Measurements from ENCODE around the gene NFYC. TPM values are rescaled to one million over a fixed set of nuclear protein-coding genes. Genes with fewer than 3 reads are reported as not detected.

The NFYC gene
- total RNA-seq, 1 experiment from 2014 or later: 63.3 TPM

- intact Hi-C loops (cut with micrococcal nuclease): no loop called here
- peak overlapping the region; percentile 80 for H3K4me2 ChIP-seq (ENCODE audit: low read length)
- H3K36me3 ChIP-seq (ENCODE audit: control insufficient read depth in 1 of 2, insufficient read depth in 2 of 2, low read length in 2 of 2): no peaks in the 10 kb centered on the region
- no TSS peak for BruUV-seq (replicated peaks)
- H3K79me2 ChIP-seq (ENCODE audit: insufficient read depth, low read length): 0 out of 2 replicates have a peak, but pooled peaks cover 7% of the 10 kb centered on the region
- H3K4me1 ChIP-seq (ENCODE audit: control insufficient read depth in 1 of 2, insufficient read depth in 2 of 2, low read length in 2 of 2): peaks cover 11 to 44% of the 10 kb centered on the region in 2 experiments
- H3K4me3 ChIP-seq (replicated peaks in 1 of 2; ENCODE audit: low read depth in 1 of 2, low read length in 2 of 2): peak overlapping the region in 1 of 2 experiments; percentile 50; a peak in 2 of 4 replicates
- TF ChIP-seq CEBPB (IDR thresholded peaks at IDR 0.05; ENCODE audit: low read depth): no peak
- no peak for TF ChIP-seq ZBTB33 (IDR thresholded peaks at IDR 0.05; ENCODE audit: extremely low read depth, insufficient replicate concordance, low read length)
- no peak for TF ChIP-seq SRF (IDR thresholded peaks at IDR 0.05; ENCODE audit: low read depth)
- TF ChIP-seq REST (IDR thresholded peaks at IDR 0.05; ENCODE audit: low read depth): no peak
- TF ChIP-seq MAX (IDR thresholded peaks at IDR 0.05): no peak
- TF ChIP-seq ATF3 (IDR thresholded peaks at IDR 0.05): no peak
- TF ChIP-seq EZH2 (IDR thresholded peaks at IDR 0.05): no peak
- TF ChIP-seq POLR2A (IDR thresholded peaks at IDR 0.05; ENCODE audit: borderline replicate concordance, extremely low read depth, insufficient read depth, insufficient read length): no peak
- TF ChIP-seq SP1 (IDR thresholded peaks at IDR 0.05; ENCODE audit: low read depth): no peak
- TF ChIP-seq YY1 (IDR thresholded peaks at IDR 0.05; ENCODE audit: extremely low read depth, insufficient replicate concordance, low read depth, low read length): no peak
- TF ChIP-seq ZFX (IDR thresholded peaks at IDR 0.05): no peak
- TF ChIP-seq CBX3 (IDR thresholded peaks at IDR 0.05; ENCODE audit: low read depth): no peak
- TF ChIP-seq FOSL1 (IDR thresholded peaks at IDR 0.05; ENCODE audit: low read depth): no peak
- TF ChIP-seq POLR2AphosphoS5 (IDR thresholded peaks at IDR 0.05; ENCODE audit: low read depth, low read length): no peak
- no peak for TF ChIP-seq ELF1 (IDR thresholded peaks at IDR 0.05; ENCODE audit: borderline replicate concordance, low read depth)
- POLR2A ChIA-PET: no interaction called here
- ATAC-seq (0 out of 2 replicates have a peak, but pooled peaks have one; percentile 10), DNase-seq (ENCODE audit: low read depth, low spot score) (no peak)
- H3K9ac ChIP-seq (ENCODE audit: low read length): peak overlapping the region; percentile 58
- CTCF ChIA-PET: interaction anchor here (1.3 to 1.5 kb wide), 2 partner anchors 8 to 10 kb away, joined by 7 to 8 read pairs; no protein-coding TSS in a partner anchor
- H2AFZ ChIP-seq (ENCODE audit: low read depth, low read length, poor library complexity, severe bottlenecking): no peak overlapping the region
- no peaks in the 10 kb centered on the region for H3K9me2 ChIP-seq (ENCODE audit: insufficient read depth)
- no peaks in the 10 kb centered on the region for H4K20me1 ChIP-seq (ENCODE audit: insufficient read depth)
- H3K27ac ChIP-seq (ENCODE audit: low read depth, low read length): no peak overlapping the region
- H3K9me3 ChIP-seq (ENCODE audit: control insufficient read depth in 1 of 2, insufficient read depth in 1 of 2, low read depth in 1 of 2, low read length in 2 of 2): no peaks in the 10 kb centered on the region
- no peaks in the 10 kb centered on the region for H3K27me3 ChIP-seq (ENCODE audit: insufficient read depth, low read length)
- RAD21 ChIA-PET (ENCODE audit: low non-redundant PET in 1 of 2, low total read pairs in 2 of 2, uncharacterized antibody in 2 of 2, unreplicated experiment in 2 of 2): no interaction called here
These were observed 91.0 kb downstream of the NFYC start for GRCh38 chr1:40782371-40782956.
